ENCODE measurements around the gene PHGDH.

PHGDH gene

GRCh38 chr1:119715542-119715941 lies 3.8 kb downstream of the PHGDH start:
- TF ChIP-seq CTCF (IDR thresholded peaks at IDR 0.05), result no peak

GRCh38 chr1:119718409-119718808 lies 6.7 kb downstream of the PHGDH start:
- no peak for TF ChIP-seq CTCF (IDR thresholded peaks at IDR 0.05)

GRCh38 chr1:119718972-119719371 lies 7.2 kb downstream of the PHGDH start:
- TF ChIP-seq CTCF (IDR thresholded peaks at IDR 0.05), result no peak

GRCh38 chr1:119720866-119721440 lies 9.2 kb downstream of the PHGDH start:
- TF ChIP-seq CTCF (IDR thresholded peaks at IDR 0.05), result no peak

GRCh38 chr1:119721896-119722295 lies 10.2 kb downstream of the PHGDH start:
- no peak for TF ChIP-seq CTCF (IDR thresholded peaks at IDR 0.05)

- no peak for TF ChIP-seq CTCF (IDR thresholded peaks at IDR 0.05)
Observed at GRCh38 chr1:119724611-119725218, 13.0 kb downstream of the PHGDH start.

GRCh38 chr1:119725626-119726025 lies 13.9 kb downstream of the PHGDH start:
- no peak for TF ChIP-seq CTCF (IDR thresholded peaks at IDR 0.05)

GRCh38 chr1:119727991-119728390 lies 16.3 kb downstream of the PHGDH start:
- TF ChIP-seq CTCF (IDR thresholded peaks at IDR 0.05), result no peak
